HEK293 (cell line): ENCODE measurements around the gene CRX.

Experiments used
- CTCF ChIA-PET: fragments of 350-600 bp; formaldehyde crosslinking; extraction: SDS; loops from one replicate; lab custom pipeline; 2021; ENCODE audit warnings: antibody characterized with exemption; lab: Yijun Ruan, JAX
- POLR2A ChIA-PET: fragments of 300-600 bp; formaldehyde crosslinking; extraction: SDS; loops from one replicate; lab custom pipeline; 2020; ENCODE audit warnings: antibody characterized with exemption, inconsistent platforms; lab: Yijun Ruan, JAX
- H3K27ac ChIP-seq: fragments of 200-500 bp; sonication (Bioruptor generic); 2 replicates; pipeline ENCODE4 v1.5.1; 2014; ENCODE audit warnings: low read depth, low read length, control low read depth, inconsistent platforms; ENCODE audit errors: extremely low read depth
- H3K36me3 ChIP-seq, 2 experiments: fragments of 200-500 bp in 1 of 2; sonication (Bioruptor generic) in 1 of 2; 1 replicate in 1 of 2; 2 replicates in 1 of 2; pipeline ENCODE4 v1.5.1; 2014 to 2017; ENCODE audit warnings: inconsistent platforms in 2 of 2, low read length in 2 of 2; ENCODE audit not compliant: control insufficient read depth in 2 of 2, insufficient read depth in 1 of 2
- H3K4me1 ChIP-seq: fragments of 200-500 bp; sonication (Bioruptor generic); 2 replicates; pipeline ENCODE4 v1.5.1; 2014; ENCODE audit warnings: mild to moderate bottlenecking, low read length, inconsistent platforms; ENCODE audit not compliant: control insufficient read depth, insufficient read depth
- H3K4me3 ChIP-seq: 2 replicates; pipeline ENCODE4 v1.5.1; 2011; ENCODE audit warnings: low read depth, mild to moderate bottlenecking, control low read depth, low read length, moderate library complexity
- H3K9me3 ChIP-seq: fragments of 200-500 bp; sonication (Bioruptor generic); 2 replicates; pipeline ENCODE4 v1.5.1; 2014; ENCODE audit warnings: low read depth, low read length, inconsistent platforms; ENCODE audit not compliant: control insufficient read depth, insufficient read depth
- GLIS1 ChIP-seq: fragments of 450-650 bp; formaldehyde crosslinking; IDR thresholded peaks from 2 replicates; pipeline ENCODE4 v1.5.1; 2016; ENCODE audit warnings: missing biosample characterization, missing genetic modification characterization
- HOXD13 ChIP-seq: sonication (generic); formaldehyde crosslinking; IDR thresholded peaks from 2 replicates; pipeline ENCODE4 v1.8.0; 2022; ENCODE audit warnings: missing genetic modification reagents, borderline replicate concordance
- PRDM1 ChIP-seq: fragments of 450-650 bp; formaldehyde crosslinking; IDR thresholded peaks from 2 replicates; pipeline ENCODE4; 2016; ENCODE audit warnings: missing biosample characterization, missing genetic modification characterization
- ZBTB17 ChIP-seq: fragments of 450-650 bp; formaldehyde crosslinking; IDR thresholded peaks from 2 replicates; pipeline ENCODE4 v1.5.1; 2016; ENCODE audit warnings: missing biosample characterization, missing genetic modification characterization
- ZBTB20 ChIP-seq: fragments of 450-650 bp; formaldehyde crosslinking; IDR thresholded peaks from 2 replicates; pipeline ENCODE4 v1.5.1; 2016; ENCODE audit warnings: missing biosample characterization, missing genetic modification characterization
- ZEB2 ChIP-seq: fragments of 450-650 bp; formaldehyde crosslinking; IDR thresholded peaks from 2 replicates; pipeline ENCODE4 v1.5.1; 2016; ENCODE audit warnings: missing biosample characterization, missing genetic modification characterization
- ZIC2 ChIP-seq: fragments of 450-650 bp; formaldehyde crosslinking; IDR thresholded peaks from 2 replicates; pipeline ENCODE4 v1.5.1; 2016; ENCODE audit warnings: missing biosample characterization, missing genetic modification characterization
- ZNF184 ChIP-seq: fragments of 450-650 bp; IDR thresholded peaks from 2 replicates; pipeline ENCODE4 v1.5.1; 2018; ENCODE audit warnings: missing biosample characterization, mild to moderate bottlenecking, missing genetic modification characterization
- ZNF248 ChIP-seq: fragments of 450-650 bp; formaldehyde crosslinking; IDR thresholded peaks from 2 replicates; pipeline ENCODE4 v1.5.1; 2017; ENCODE audit warnings: missing biosample characterization, missing genetic modification characterization
- ZNF366 ChIP-seq: fragments of 450-650 bp; formaldehyde crosslinking; conservative IDR thresholded peaks from 2 replicates; pipeline ENCODE4 v1.5.1; 2016; ENCODE audit warnings: missing biosample characterization, missing genetic modification characterization
- ZNF596 ChIP-seq: fragments of 450-650 bp; IDR thresholded peaks from 2 replicates; pipeline ENCODE4 v1.5.0; 2018; ENCODE audit warnings: missing biosample characterization, mild to moderate bottlenecking, missing genetic modification characterization, moderate library complexity
- ZNF658 ChIP-seq: fragments of 450-650 bp; formaldehyde crosslinking; IDR thresholded peaks from 2 replicates; pipeline ENCODE4; 2016; ENCODE audit warnings: missing biosample characterization, missing genetic modification characterization
- ZNF830 ChIP-seq: fragments of 450-650 bp; IDR thresholded peaks from 2 replicates; pipeline ENCODE4 v1.5.0; 2018; ENCODE audit warnings: missing biosample characterization, missing genetic modification characterization, low read depth, mild to moderate bottlenecking, moderate library complexity
- ZXDB ChIP-seq: fragments of 450-650 bp; formaldehyde crosslinking; IDR thresholded peaks from 2 replicates; pipeline ENCODE4 v1.5.1; 2016; ENCODE audit warnings: missing biosample characterization, missing genetic modification characterization
- TF ChIP-seq, protein P1 (sequence below): fragments of 450-650 bp; formaldehyde crosslinking; IDR thresholded peaks from 2 replicates; pipeline ENCODE4 v1.5.1; 2017; ENCODE audit warnings: missing biosample characterization, missing genetic modification characterization
- TF ChIP-seq, protein P2 (sequence below): fragments of 450-650 bp; formaldehyde crosslinking; IDR thresholded peaks from 2 replicates; pipeline ENCODE4 v1.5.1; 2016; ENCODE audit warnings: missing biosample characterization, missing genetic modification characterization
- TF ChIP-seq, protein P3 (sequence below): fragments of 450-650 bp; formaldehyde crosslinking; IDR thresholded peaks from 2 replicates; pipeline ENCODE4 v1.5.1; 2016; ENCODE audit warnings: missing biosample characterization, missing genetic modification characterization

The CRX gene

DNA sequence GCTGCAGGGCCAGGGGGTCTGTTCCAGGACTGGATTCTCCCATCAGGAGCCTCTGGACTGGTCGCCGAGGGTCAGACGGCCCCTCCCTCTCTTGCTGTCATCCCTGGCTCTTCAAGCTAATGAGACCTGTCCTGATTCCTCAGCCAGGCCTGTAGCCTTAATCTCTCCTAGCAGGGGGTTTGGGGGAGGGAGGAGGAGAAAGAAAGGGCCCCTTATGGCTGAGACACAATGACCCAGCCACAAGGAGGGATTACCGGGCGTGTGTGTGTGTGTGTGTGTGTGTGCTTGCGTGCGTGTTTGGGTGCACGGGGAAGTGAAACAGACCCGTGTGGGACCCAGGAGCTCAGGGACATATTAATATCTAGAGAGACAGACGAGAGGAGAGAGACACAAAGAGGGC lies 1.9 kb upstream of the CRX start:
- TF ChIP-seq GLIS1 (tag by site-specific recombination): peak; percentile 71
- no peak for TF ChIP-seq ZNF248
- TF ChIP-seq ZNF184 (tag by site-specific recombination): no peak
- TF ChIP-seq ZIC2: peak; percentile 26; the same call in 1 of the 2 replicates
- no peak for TF ChIP-seq ZXDB (tag by site-specific recombination)
- TF ChIP-seq ZNF658 (tag by site-specific recombination): no peak
- Histone ChIP-seq H3K27ac (no peak overlapping the region), H3K4me1 (no peaks in the 10 kb centered on the region), H3K36me3 (no peaks in the 10 kb centered on the region), H3K9me3 (no peaks in the 10 kb centered on the region), H3K4me3 (no peak overlapping the region)
- ChIA-PET POLR2A (interaction anchor here (0.6 kb wide), 2 partner anchors 28 to 53 kb away, joined by 4 read pairs; no protein-coding TSS in a partner anchor), CTCF (interaction anchor here (0.7 to 2.6 kb wide), 5 partner anchors 20 to 120 kb away, joined by 4 to 16 read pairs (median 4); no protein-coding TSS in a partner anchor)

DNA sequence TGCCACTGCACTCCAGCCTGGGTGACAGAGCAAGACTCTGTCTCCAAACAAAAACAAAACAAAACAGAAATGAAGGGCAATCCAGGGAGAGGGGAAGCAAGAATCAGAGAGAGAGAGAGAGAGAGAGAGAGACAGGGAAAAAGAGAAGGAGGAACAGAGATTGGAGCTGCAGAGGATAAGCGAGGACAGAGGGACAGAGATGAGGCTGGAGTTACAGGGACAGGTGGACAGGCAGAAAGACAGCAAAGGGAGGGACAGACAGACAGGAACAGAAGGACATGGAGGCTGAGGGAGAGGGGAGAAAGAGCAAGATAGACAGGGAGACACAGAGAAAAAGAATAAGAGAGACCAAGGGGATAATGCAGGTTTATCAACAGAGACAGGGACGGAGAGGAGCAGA lies 1.3 kb upstream of the CRX start:
- ChIA-PET CTCF (interaction anchor here (0.9 to 2.6 kb wide), 4 partner anchors 20 to 76 kb away, joined by 3 to 16 read pairs (median 4); no protein-coding TSS in a partner anchor), POLR2A (no interaction called here)
- H3K36me3 ChIP-seq: no peaks in the 10 kb centered on the region
- TF ChIP-seq ZBTB17 (peak; percentile 60; the same call in 1 of the 2 replicates), ZNF596 (tag by site-specific recombination) (peak; percentile 30; the same call in 1 of the 2 replicates), ZBTB20 (tag by site-specific recombination) (no peak), ZNF366 (tag by site-specific recombination) (peak; percentile 46; the same call in 1 of the 2 replicates), PRDM1 (tag by site-specific recombination) (0 out of 2 replicates have a peak, but pooled peaks have one; percentile 27)
- TF ChIP-seq, protein P1, sequence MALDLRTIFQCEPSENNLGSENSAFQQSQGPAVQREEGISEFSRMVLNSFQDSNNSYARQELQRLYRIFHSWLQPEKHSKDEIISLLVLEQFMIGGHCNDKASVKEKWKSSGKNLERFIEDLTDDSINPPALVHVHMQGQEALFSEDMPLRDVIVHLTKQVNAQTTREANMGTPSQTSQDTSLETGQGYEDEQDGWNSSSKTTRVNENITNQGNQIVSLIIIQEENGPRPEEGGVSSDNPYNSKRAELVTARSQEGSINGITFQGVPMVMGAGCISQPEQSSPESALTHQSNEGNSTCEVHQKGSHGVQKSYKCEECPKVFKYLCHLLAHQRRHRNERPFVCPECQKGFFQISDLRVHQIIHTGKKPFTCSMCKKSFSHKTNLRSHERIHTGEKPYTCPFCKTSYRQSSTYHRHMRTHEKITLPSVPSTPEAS (tag by site-specific recombination): no peak
- TF ChIP-seq, protein P2, sequence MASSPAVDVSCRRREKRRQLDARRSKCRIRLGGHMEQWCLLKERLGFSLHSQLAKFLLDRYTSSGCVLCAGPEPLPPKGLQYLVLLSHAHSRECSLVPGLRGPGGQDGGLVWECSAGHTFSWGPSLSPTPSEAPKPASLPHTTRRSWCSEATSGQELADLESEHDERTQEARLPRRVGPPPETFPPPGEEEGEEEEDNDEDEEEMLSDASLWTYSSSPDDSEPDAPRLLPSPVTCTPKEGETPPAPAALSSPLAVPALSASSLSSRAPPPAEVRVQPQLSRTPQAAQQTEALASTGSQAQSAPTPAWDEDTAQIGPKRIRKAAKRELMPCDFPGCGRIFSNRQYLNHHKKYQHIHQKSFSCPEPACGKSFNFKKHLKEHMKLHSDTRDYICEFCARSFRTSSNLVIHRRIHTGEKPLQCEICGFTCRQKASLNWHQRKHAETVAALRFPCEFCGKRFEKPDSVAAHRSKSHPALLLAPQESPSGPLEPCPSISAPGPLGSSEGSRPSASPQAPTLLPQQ: no peak
- TF ChIP-seq, protein P3, sequence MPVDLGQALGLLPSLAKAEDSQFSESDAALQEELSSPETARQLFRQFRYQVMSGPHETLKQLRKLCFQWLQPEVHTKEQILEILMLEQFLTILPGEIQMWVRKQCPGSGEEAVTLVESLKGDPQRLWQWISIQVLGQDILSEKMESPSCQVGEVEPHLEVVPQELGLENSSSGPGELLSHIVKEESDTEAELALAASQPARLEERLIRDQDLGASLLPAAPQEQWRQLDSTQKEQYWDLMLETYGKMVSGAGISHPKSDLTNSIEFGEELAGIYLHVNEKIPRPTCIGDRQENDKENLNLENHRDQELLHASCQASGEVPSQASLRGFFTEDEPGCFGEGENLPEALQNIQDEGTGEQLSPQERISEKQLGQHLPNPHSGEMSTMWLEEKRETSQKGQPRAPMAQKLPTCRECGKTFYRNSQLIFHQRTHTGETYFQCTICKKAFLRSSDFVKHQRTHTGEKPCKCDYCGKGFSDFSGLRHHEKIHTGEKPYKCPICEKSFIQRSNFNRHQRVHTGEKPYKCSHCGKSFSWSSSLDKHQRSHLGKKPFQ (tag by site-specific recombination): no peak
- H3K4me1 ChIP-seq: no peaks in the 10 kb centered on the region
- H3K4me3 ChIP-seq: no peak overlapping the region
- H3K9me3 ChIP-seq: no peaks in the 10 kb centered on the region
- no peak overlapping the region for H3K27ac ChIP-seq

DNA sequence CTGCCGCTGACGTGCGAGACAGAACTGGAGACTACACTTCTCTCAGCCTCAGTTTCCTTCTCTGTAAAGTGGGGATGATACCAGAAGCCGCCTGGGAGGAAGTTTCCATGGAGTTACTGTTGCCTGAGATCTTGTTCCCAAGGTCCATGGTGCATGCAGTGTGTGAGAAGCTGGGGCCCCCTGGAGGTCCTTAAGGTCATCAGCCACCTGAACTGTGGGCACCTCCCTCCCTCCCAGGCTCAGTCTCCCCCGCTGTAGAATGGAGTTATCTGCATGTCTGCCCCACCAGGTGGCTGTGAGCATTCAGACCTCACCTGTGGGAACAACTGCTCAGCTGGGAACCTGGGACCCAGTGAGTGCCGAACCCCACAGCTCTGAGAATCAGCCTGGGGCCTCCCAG lies 2.7 kb downstream of the CRX start:
- CTCF ChIA-PET: interaction anchor here (1.4 to 3.2 kb wide), 2 partner anchors 10 to 25 kb away, joined by 3 to 10 read pairs; no protein-coding TSS in a partner anchor

More for the DNA sequence above, 2.7 kb downstream of the CRX start:
- Histone ChIP-seq H3K27ac (no peak overlapping the region), H3K4me3 (no peak overlapping the region), H3K36me3 (no peaks in the 10 kb centered on the region), H3K4me1 (no peaks in the 10 kb centered on the region), H3K9me3 (no peaks in the 10 kb centered on the region)
- POLR2A ChIA-PET: no interaction called here
- peak; percentile 54; the same call in 1 of the 2 replicates for TF ChIP-seq GLIS1 (tag by site-specific recombination)
- no peak for TF ChIP-seq ZNF830
- no peak for TF ChIP-seq HOXD13 (CRISPR knock-in tag)
- TF ChIP-seq ZEB2: no peak
